Ovary (tissue), 1 donor: ENCODE data around the gene EPHA1.

Experiments
- EP300 ChIP-seq: sonication (generic); formaldehyde crosslinking; IDR thresholded peaks from one replicate; pipeline ENCODE4 v1.6.1; 2017; ENCODE audit warnings: antibody characterized with exemption
- POLR2A ChIP-seq: fragments of 450-650 bp; IDR thresholded peaks from one replicate; pipeline ENCODE4 v1.6.1; 2017; ENCODE audit warnings: antibody characterized with exemption, mild to moderate bottlenecking, moderate library complexity

DNA sequence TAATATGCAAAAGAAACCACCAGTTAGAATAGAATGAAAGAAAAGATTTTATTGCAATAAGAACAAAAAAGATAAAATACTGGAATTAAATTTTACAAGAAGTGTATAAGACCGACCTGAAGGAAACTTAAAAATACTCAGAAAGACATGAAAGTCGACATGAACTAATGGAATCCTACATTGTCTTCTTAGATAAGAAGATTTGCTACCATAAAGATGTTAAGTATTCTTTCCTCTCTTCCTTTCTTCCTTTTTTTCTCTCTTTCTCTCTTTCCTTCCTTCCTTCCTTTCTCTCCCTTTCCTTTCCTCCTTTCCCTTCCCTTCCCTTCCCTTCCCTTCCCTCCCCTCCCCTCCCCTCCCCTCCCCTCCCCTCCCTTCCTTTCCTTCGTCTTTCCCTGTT is 41.1 kb upstream of the EPHA1 start:
- no peak for TF ChIP-seq POLR2A
- TF ChIP-seq EP300 = no peak
